Mesenchymal stem cell (in vitro differentiated cells and primary cell): ENCODE results near the gene MLEC.

Experiments
- DNase-seq: peaks from one replicate; pipeline ENCODE4 v3.0.0-alpha.2; 2013
- H2AFZ ChIP-seq: one replicate; pipeline ENCODE4 v1.6.1; 2013; ENCODE audit warnings: low read depth, mild to moderate bottlenecking, control low read depth, inconsistent platforms, low read length, moderate library complexity
- H2AK5ac ChIP-seq: 2 replicates; pipeline ENCODE4 v1.6.1; 2013; ENCODE audit warnings: low read length, moderate library complexity, mild to moderate bottlenecking, inconsistent platforms; ENCODE audit not compliant: severe bottlenecking
- H2BK120ac ChIP-seq: one replicate; pipeline ENCODE4 v1.6.1; 2013; ENCODE audit warnings: low read depth, mild to moderate bottlenecking, inconsistent platforms, low read length, moderate library complexity
- H2BK12ac ChIP-seq, 2 experiments: one replicate each; pipeline ENCODE4 v1.6.1; 2013; ENCODE audit warnings: inconsistent platforms in 2 of 2, low read length in 2 of 2, mild to moderate bottlenecking in 2 of 2, moderate library complexity in 2 of 2, control low read depth in 1 of 2
- H2BK15ac ChIP-seq: one replicate; pipeline ENCODE4 v1.6.1; 2013; ENCODE audit warnings: mild to moderate bottlenecking, low read depth, inconsistent platforms; ENCODE audit not compliant: poor library complexity, severe bottlenecking
- H2BK5ac ChIP-seq: 2 replicates; pipeline ENCODE4 v1.6.1; 2013; ENCODE audit warnings: low read depth, mild to moderate bottlenecking, low read length, control low read depth, inconsistent platforms; ENCODE audit not compliant: poor library complexity, severe bottlenecking
- H3K14ac ChIP-seq, 2 experiments: one replicate each; pipeline ENCODE4 v1.6.1; 2013; ENCODE audit warnings: inconsistent platforms in 2 of 2, low read length in 2 of 2, control low read depth in 1 of 2, mild to moderate bottlenecking in 1 of 2, moderate library complexity in 1 of 2
- H3K18ac ChIP-seq, 2 experiments: one replicate each; pipeline ENCODE4 v1.6.1; 2013; ENCODE audit warnings: inconsistent platforms in 2 of 2, low read length in 2 of 2, control low read depth in 1 of 2, low read depth in 1 of 2, mild to moderate bottlenecking in 1 of 2
- H3K23ac ChIP-seq, 2 experiments: one replicate each; pipeline ENCODE4 v1.6.1; 2013; ENCODE audit warnings: inconsistent platforms in 2 of 2, low read length in 2 of 2, mild to moderate bottlenecking in 2 of 2, moderate library complexity in 2 of 2, control low read depth in 1 of 2
- H3K27ac ChIP-seq: 2 replicates; pipeline ENCODE4 v1.5.1; 2013; ENCODE audit warnings: mild to moderate bottlenecking, moderate library complexity, low read length, control low read depth, inconsistent platforms; ENCODE audit not compliant: poor library complexity, severe bottlenecking
- H3K27me3 ChIP-seq, 2 experiments: 2 replicates each; pipeline versions ENCODE4 v1.6.1 to v1.7.0; 2013; ENCODE audit warnings: low read length in 2 of 2, mild to moderate bottlenecking in 2 of 2, moderate library complexity in 2 of 2, control low read depth in 1 of 2, inconsistent platforms in 1 of 2; ENCODE audit not compliant: control insufficient read depth in 1 of 2, insufficient read depth in 1 of 2
- H3K36me3 ChIP-seq, 2 experiments: 2 replicates each; pipeline versions ENCODE4 v1.6.1 to v1.7.0; 2013; ENCODE audit warnings: low read length in 2 of 2, control low read depth in 1 of 2, inconsistent platforms in 1 of 2, low read depth in 1 of 2, mild to moderate bottlenecking in 1 of 2; ENCODE audit not compliant: insufficient read depth in 2 of 2, control insufficient read depth in 1 of 2
- H3K4ac ChIP-seq, 2 experiments: one replicate each; pipeline ENCODE4 v1.6.1; 2013; ENCODE audit warnings: inconsistent platforms in 2 of 2, low read length in 2 of 2, mild to moderate bottlenecking in 2 of 2, moderate library complexity in 2 of 2, control low read depth in 1 of 2, low read depth in 1 of 2
- H3K4me1 ChIP-seq: 2 replicates; pipeline ENCODE4 v1.6.1; 2013; ENCODE audit warnings: low read depth, low read length, control low read depth; ENCODE audit not compliant: control insufficient read depth, insufficient read depth
- H3K4me2 ChIP-seq: 2 replicates; pipeline ENCODE4 v1.6.1; 2013; ENCODE audit warnings: low read length, mild to moderate bottlenecking, inconsistent platforms; ENCODE audit not compliant: poor library complexity, severe bottlenecking
- H3K4me3 ChIP-seq, 2 experiments: 2 replicates each; pipeline versions ENCODE4 v1.5.1 to v1.7.0; 2013; ENCODE audit warnings: low read length in 2 of 2, mild to moderate bottlenecking in 2 of 2, control low read depth in 1 of 2, low read depth in 1 of 2; ENCODE audit not compliant: insufficient read depth in 1 of 2
- H3K79me1 ChIP-seq: replicated peaks from 2 replicates; pipeline ENCODE4 v1.6.1; 2013; ENCODE audit warnings: mild to moderate bottlenecking, control low read depth, low read length, inconsistent platforms; ENCODE audit not compliant: poor library complexity, severe bottlenecking
- H3K9ac ChIP-seq: 2 replicates; pipeline ENCODE4 v1.7.0; 2013; ENCODE audit warnings: mild to moderate bottlenecking, low read length, moderate library complexity
- H3K9me3 ChIP-seq: 2 replicates; pipeline ENCODE4 v1.7.0; 2013; ENCODE audit warnings: mild to moderate bottlenecking, low read length; ENCODE audit not compliant: control insufficient read depth
- H4K8ac ChIP-seq: one replicate; pipeline ENCODE4 v1.6.1; 2013; ENCODE audit warnings: inconsistent platforms, mild to moderate bottlenecking, low read length, moderate library complexity
- H4K91ac ChIP-seq: one replicate; pipeline ENCODE4 v1.6.1; 2013; ENCODE audit warnings: mild to moderate bottlenecking, low read length, inconsistent platforms
- WGBS: methylation state at CpG from one replicate; pipeline ENCODE4 v1.1.7; 2013; ENCODE audit warnings: mixed read lengths; 5-methylcytosine and 5-hydroxymethylcytosine counted together

MLEC gene

DNA sequence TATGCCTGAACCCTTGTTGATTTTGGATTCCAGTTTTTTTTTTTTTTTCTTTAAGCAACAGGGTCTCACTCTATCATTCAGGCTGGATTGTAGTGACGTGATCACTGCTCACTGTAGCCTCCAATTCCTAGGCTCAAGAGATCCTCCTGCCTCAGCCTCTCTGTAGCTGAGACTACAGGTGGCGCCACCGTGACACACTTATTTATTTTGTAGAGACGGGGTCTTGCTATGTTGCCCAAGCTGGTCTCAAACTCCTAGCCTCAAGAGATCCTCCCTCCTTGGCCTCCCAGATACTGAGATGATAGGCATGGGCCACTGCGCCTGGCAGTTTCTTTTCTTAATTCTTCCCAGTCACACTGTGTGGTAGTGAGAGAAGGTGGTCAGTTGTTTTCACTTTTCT is 63.9 kb downstream of the MLEC start:
- Histone ChIP-seq H4K91ac (no peak overlapping the region), H3K4me1 (no peaks in the 10 kb centered on the region), H3K27ac (no peak overlapping the region), H3K4me2 (no peak overlapping the region), H4K8ac (no peak overlapping the region), H3K27me3 (no peaks in the 10 kb centered on the region), H2BK15ac (no peak overlapping the region), H2BK120ac (no peak overlapping the region), H3K4ac (no peak overlapping the region), H2AFZ (no peak overlapping the region), H2AK5ac (no peak overlapping the region), H3K79me1 (no peaks in the 10 kb centered on the region), H3K4me3 (no peak overlapping the region), H3K14ac (no peak overlapping the region), H3K36me3 (no peaks in the 10 kb centered on the region), H3K9me3 (peaks cover 6% of the 10 kb centered on the region), H2BK12ac (no peak overlapping the region), H3K9ac (no peak overlapping the region), H2BK5ac (no peak overlapping the region), H3K18ac (no peak overlapping the region), H3K23ac (no peak overlapping the region)
- DNase-seq, result no peak
- WGBS, result 100% methylated on average over 5 of the region's 5 CpGs

- no peaks in the 10 kb centered on the region for H3K27me3 ChIP-seq
- no peaks in the 10 kb centered on the region for H3K79me1 ChIP-seq
- H3K4me1 ChIP-seq, result no peaks in the 10 kb centered on the region
- H3K36me3 ChIP-seq, result no peaks in the 10 kb centered on the region
- no peak overlapping the region for H3K23ac ChIP-seq
- no peak overlapping the region for H3K9ac ChIP-seq
- H4K8ac ChIP-seq, result no peak overlapping the region
- H4K91ac ChIP-seq, result no peak overlapping the region
- no peak overlapping the region for H2BK120ac ChIP-seq
- H3K18ac ChIP-seq, result no peak overlapping the region
- no peak for DNase-seq
- no peak overlapping the region for H3K4ac ChIP-seq
- no peak overlapping the region for H2AK5ac ChIP-seq
- H3K14ac ChIP-seq, result no peak overlapping the region
- no peak overlapping the region for H2BK12ac ChIP-seq
- no peak overlapping the region for H3K4me3 ChIP-seq
- H3K4me2 ChIP-seq, result no peak overlapping the region
- H2BK5ac ChIP-seq, result no peak overlapping the region
- WGBS, result 94% methylated on average over 9 of the region's 9 CpGs
- H3K27ac ChIP-seq, result no peak overlapping the region
- no peak overlapping the region for H2AFZ ChIP-seq
- peaks cover 6% of the 10 kb centered on the region for H3K9me3 ChIP-seq
- H2BK15ac ChIP-seq, result no peak overlapping the region
Observed at GRCh38 chr12:120751389-120751788, 64.4 kb downstream of the MLEC start.
